Activated B cell treated with CpG ODN at 0.5 μM for 24 hours (primary cell): ENCODE results near the gene AMOTL1. TPM values are rescaled to one million over a fixed set of nuclear protein-coding genes. Genes with fewer than 3 reads are reported as not detected.
"Not testable (repeated sequence)": the region's sequence is repeated elsewhere in the genome, so short reads cannot be mapped to it uniquely, and the experiment has no call there.

Experiments
- ATAC-seq: fragments of 200-7000 bp; cut with Tn5 transposase; one replicate; pipeline ENCODE4 v1.10.0; 2021; ENCODE audit warnings: low read depth, mild to moderate bottlenecking, moderate library complexity
- CTCF ChIA-PET: fragments of 350-600 bp; sonication (Branson Sonifier 250); formaldehyde crosslinking; loops from one replicate; lab custom pipeline; 2021; ENCODE audit warnings: antibody characterized with exemption; lab: Charles Lee
- POLR2A ChIA-PET: fragments of 350-600 bp; sonication (Branson Sonifier 250); formaldehyde crosslinking; loops from one replicate; lab custom pipeline; 2021; ENCODE audit warnings: antibody characterized with exemption; lab: Charles Lee
- DNase-seq: peaks from one replicate; pipeline ENCODE4 v3.0.0; 2022
- H3K27ac Mint-ChIP-seq: one replicate; pipeline ENCODE4 v1.8.0; 2020; ENCODE audit warnings: mixed read lengths
- H3K27me3 Mint-ChIP-seq: one replicate; pipeline ENCODE4 v1.8.0; 2021; ENCODE audit warnings: mixed read lengths
- H3K36me3 Mint-ChIP-seq: one replicate; pipeline ENCODE4 v1.8.0; 2021; ENCODE audit warnings: low read depth, mixed read lengths
- H3K4me1 Mint-ChIP-seq: one replicate; pipeline ENCODE4 v1.8.0; 2021; ENCODE audit warnings: mixed read lengths
- H3K4me3 Mint-ChIP-seq: one replicate; pipeline ENCODE4 v1.8.0; 2020; ENCODE audit warnings: mild to moderate bottlenecking, mixed read lengths
- H3K9me3 Mint-ChIP-seq: one replicate; pipeline ENCODE4 v1.8.0; 2020; ENCODE audit warnings: mixed read lengths
- intact Hi-C: fragments of 100-400 bp; cut with micrococcal nuclease; formaldehyde crosslinking; loops from one replicate; pipeline ENCODE4 v1.15.1; 2024
- total RNA-seq: library from RNA; stranded (reverse); gene quantifications from 2 replicates; pipeline ENCODE4 v1.2.3, GENCODE V29; 2022
- TF ChIP-seq, protein P1 (sequence below): fragments of 200-600 bp; IDR thresholded peaks from one replicate; pipeline ENCODE4 v1.8.0; 2022; ENCODE audit warnings: antibody characterized with exemption, mild to moderate bottlenecking

Gene AMOTL1
- total RNA-seq, 1 donor from 2014 or later: 1.0 TPM

DNA sequence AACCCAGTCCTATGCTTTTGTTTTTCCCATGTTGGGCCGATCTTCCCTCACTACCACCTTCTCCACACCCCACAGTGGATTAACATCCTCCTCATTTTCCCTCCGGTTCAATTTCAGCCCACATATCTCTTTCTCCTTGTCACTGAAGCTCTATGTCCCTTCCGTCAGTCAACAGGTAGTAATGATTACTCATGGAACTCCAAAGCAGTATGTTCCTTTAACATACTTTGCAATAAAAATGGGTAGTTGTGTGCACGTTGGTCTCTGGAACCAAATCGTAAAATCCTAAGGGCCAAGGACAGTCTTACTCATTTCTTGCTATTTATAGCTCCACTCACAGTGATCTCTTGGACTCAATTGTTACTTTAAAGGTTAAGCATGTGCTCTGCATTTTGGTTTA is 20.2 kb downstream of the AMOTL1 start:
- Mint-ChIP-seq H3K9me3 (no peaks in the 10 kb centered on the region), H3K27ac (no peak overlapping the region), H3K36me3 (no peaks in the 10 kb centered on the region), H3K27me3 (no peaks in the 10 kb centered on the region), H3K4me3 (no peak overlapping the region), H3K4me1 (no peaks in the 10 kb centered on the region)
- ChIA-PET CTCF (no interaction called here), POLR2A (no interaction called here)
- intact Hi-C loops: loop anchor here (5.0 kb wide), 1 partner anchor 364 kb away; no protein-coding TSS in a partner anchor
- TF ChIP-seq, protein P1, sequence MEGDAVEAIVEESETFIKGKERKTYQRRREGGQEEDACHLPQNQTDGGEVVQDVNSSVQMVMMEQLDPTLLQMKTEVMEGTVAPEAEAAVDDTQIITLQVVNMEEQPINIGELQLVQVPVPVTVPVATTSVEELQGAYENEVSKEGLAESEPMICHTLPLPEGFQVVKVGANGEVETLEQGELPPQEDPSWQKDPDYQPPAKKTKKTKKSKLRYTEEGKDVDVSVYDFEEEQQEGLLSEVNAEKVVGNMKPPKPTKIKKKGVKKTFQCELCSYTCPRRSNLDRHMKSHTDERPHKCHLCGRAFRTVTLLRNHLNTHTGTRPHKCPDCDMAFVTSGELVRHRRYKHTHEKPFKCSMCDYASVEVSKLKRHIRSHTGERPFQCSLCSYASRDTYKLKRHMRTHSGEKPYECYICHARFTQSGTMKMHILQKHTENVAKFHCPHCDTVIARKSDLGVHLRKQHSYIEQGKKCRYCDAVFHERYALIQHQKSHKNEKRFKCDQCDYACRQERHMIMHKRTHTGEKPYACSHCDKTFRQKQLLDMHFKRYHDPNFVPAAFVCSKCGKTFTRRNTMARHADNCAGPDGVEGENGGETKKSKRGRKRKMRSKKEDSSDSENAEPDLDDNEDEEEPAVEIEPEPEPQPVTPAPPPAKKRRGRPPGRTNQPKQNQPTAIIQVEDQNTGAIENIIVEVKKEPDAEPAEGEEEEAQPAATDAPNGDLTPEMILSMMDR: no peak
- DNase-seq: no peak
- no peak for ATAC-seq

DNA sequence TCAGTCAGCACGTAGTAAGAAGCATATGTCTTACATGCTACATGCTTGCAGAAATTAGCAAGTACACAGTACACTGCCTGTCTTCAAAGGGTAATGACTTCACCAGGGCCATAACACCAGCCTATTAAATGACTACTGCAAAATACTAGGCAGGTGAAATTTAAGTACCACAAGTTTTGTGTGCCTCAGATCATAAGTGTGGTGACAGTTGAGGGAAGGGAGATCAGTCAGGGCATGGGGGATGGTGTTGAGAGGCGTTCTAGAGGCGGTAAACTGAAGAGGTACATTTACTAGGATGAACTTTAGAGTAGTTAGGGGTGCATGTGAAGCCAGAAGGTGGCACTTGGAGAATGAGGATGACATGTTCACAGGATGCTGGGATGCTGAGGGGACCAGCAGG is 22.0 kb downstream of the AMOTL1 start:
- H3K27ac Mint-ChIP-seq: no peak overlapping the region
- ChIA-PET CTCF (no interaction called here), POLR2A (no interaction called here)
- intact Hi-C loops: no loop called here
- ATAC-seq (no peak), DNase-seq (no peak)
- H3K27me3 Mint-ChIP-seq: no peaks in the 10 kb centered on the region
- TF ChIP-seq, protein P1: no peak
- H3K9me3 Mint-ChIP-seq: no peaks in the 10 kb centered on the region
- H3K4me1 Mint-ChIP-seq: no peaks in the 10 kb centered on the region
- H3K36me3 Mint-ChIP-seq: no peaks in the 10 kb centered on the region
- no peak overlapping the region for H3K4me3 Mint-ChIP-seq

DNA sequence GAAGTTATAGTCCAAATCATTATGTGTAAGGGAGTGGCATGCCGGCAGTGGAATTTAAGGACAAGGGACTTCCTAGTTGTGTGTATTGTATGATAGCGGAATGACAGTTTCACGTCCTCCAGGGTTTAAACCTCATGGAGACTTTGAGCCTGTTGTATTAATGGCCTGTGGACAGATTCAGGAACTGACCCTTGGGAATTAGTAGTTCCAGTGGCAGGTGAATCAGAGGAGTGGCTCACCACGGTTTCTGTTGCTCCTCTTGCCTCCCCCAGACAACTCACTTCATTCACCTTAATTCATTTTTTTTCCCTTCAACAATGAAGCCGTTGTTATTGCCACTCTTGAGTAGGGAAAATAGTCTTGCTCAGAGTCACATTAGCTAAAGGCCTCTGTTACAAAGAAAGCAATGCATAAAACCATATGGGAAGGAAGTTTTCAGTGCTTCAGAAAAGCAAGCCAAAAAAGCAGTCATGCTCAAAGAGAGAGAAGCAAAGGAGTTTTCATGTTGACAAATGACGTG is 22.6 kb downstream of the AMOTL1 start:
- ATAC-seq (no peak), DNase-seq (no peak)
- Mint-ChIP-seq H3K4me1 (no peaks in the 10 kb centered on the region), H3K27me3 (no peaks in the 10 kb centered on the region), H3K4me3 (no peak overlapping the region), H3K9me3 (no peaks in the 10 kb centered on the region), H3K27ac (no peak overlapping the region), H3K36me3 (no peaks in the 10 kb centered on the region)
- intact Hi-C loops: no loop called here
- ChIA-PET CTCF (no interaction called here), POLR2A (interaction anchor here (0.6 kb wide), 1 partner anchor 184 kb away, joined by 3 read pairs; no protein-coding TSS in a partner anchor)
- TF ChIP-seq, protein P1: no peak

DNA sequence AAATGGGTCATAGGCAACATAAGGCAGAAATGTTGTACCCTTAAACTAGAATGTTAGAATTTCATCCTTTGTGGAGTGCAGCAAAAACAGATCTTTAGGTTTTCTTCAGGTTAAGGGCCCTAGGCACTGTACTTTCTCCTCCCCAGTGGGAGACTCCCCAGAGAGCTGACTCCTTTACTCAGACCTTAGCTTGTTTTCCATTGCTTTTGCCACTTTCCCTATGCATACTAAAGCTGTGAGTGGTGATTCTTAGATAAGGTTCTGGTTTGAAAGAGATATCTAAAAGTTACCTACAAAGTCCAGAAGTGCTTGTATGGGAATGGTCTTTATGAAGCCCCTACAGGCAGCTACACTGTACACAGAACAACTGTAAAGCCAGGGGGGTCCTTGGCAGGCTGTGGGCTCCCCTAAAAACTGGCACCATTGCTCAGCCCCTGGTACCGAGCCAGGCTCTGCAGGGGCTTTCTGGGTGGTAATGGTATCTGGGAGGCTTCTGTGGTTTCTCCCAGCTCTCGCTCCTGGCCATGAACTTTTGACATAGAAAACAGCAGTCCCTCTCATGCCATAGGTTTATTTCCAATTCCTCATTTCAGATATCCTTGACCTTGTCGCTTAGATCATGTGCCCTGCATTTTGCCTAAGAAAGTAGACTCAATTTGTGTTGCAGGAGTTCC is 23.2 kb downstream of the AMOTL1 start:
- Mint-ChIP-seq H3K9me3 (no peaks in the 10 kb centered on the region), H3K4me1 (no peaks in the 10 kb centered on the region), H3K27ac (no peak overlapping the region), H3K36me3 (no peaks in the 10 kb centered on the region), H3K27me3 (no peaks in the 10 kb centered on the region), H3K4me3 (no peak overlapping the region)
- intact Hi-C loops: no loop called here
- DNase-seq (no peak), ATAC-seq (no peak)
- CTCF ChIA-PET: no interaction called here
- POLR2A ChIA-PET: interaction anchor here (0.6 kb wide), 1 partner anchor 185 kb away, joined by 3 read pairs; no protein-coding TSS in a partner anchor
- TF ChIP-seq, protein P1: no peak

DNA sequence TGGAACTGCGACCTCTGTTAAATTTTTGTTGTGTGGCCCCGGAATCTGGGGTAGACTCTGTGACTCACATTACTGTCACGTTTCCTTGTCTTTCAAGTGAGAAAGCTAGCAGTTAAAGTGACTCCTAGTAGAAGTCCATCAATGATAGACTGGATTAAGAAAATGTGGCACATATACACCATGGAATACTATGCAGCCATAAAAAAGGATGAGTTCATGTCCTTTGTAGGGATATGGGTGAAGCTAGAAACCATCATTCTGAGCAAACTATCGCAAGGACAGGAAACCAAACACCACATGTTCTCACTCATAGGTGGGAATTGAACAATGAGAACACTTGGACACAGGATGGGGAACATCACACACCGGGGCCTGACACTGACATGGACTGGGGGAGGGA is 23.8 kb downstream of the AMOTL1 start:
- ATAC-seq, H3K27ac Mint-ChIP-seq, intact Hi-C loops, DNase-seq, H3K27me3 Mint-ChIP-seq, H3K9me3 Mint-ChIP-seq, H3K4me3 Mint-ChIP-seq, H3K36me3 Mint-ChIP-seq, POLR2A ChIA-PET, H3K4me1 Mint-ChIP-seq, CTCF ChIA-PET: not testable (repeated sequence)
